T-helper 22 cell (primary cell): ENCODE measurements around the gene CPEB4.

Experiments
- DNase-seq: peaks from one replicate; pipeline ENCODE4 v3.0.0-alpha.2; 2020; ENCODE audit warnings: low read depth

CPEB4 gene

DNA sequence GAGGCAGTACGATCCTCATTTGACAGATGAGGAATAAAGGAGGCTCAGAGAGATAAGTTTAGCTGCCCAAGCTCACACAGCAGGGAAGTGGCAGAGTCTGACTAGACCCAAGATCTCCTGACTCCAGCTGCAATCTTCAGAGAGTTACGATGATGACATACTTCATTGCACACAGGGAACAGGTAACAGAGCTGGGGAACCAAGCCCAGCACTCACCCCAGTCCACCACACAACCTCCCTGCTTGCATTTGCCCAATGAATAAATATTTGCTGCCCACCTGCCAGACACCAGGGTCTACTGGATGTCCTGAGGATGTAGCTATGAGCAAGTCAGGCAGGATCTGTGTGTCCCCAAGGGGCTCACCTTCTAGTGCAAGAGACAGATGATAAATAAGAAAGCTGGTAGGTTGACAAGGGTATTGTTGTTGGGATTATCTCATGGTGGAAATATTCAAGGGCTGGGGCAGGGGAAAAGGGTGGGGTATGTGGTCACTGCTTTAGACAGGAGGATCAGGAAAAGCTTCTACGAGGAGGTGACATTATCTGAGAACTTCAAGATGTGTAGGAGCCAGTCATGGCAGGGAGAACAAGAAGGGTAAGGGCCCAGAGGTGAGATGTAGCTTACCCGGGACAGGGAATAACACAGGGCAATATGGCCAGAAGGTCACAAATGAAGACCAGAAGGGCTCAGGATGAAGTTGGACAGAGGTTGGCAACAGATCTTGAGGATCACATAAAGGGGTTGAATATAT lies 28.6 kb upstream of the CPEB4 start:
- no peak for DNase-seq

- DNase-seq: no peak
Measured at GRCh38 chr5:173862047-173862477, 26.1 kb upstream of the CPEB4 start.

GRCh38 chr5:173863359-173863758 lies 24.8 kb upstream of the CPEB4 start:
- no peak for DNase-seq

- no peak for DNase-seq
Measured at GRCh38 chr5:173864126-173865050, 23.8 kb upstream of the CPEB4 start.

- no peak for DNase-seq
Measured at GRCh38 chr5:173866243-173866857, 21.8 kb upstream of the CPEB4 start.

GRCh38 chr5:173866858-173867679 lies 21.1 kb upstream of the CPEB4 start:
- DNase-seq: no peak

GRCh38 chr5:173868096-173868880 lies 19.9 kb upstream of the CPEB4 start:
- DNase-seq: no peak

GRCh38 chr5:173869316-173869715 lies 18.8 kb upstream of the CPEB4 start:
- no peak for DNase-seq

DNA sequence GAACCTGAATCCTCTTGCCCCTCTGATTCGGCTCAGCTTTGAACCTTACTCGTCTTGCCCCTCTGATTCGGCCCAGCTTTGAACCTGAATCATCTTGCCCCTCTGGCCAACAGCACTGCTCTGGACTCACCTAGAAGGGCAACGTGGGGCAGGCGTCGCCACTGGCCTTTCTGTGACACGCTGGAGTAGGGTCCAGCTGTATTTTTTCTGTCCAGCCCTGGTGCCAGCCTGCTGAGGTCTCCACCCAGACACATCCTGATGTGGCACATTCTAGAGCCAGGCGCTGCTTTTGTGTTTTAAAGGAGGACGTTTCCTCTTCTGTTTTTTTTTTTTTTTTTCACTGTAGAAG lies 15.2 kb upstream of the CPEB4 start:
- DNase-seq: no peak

DNA sequence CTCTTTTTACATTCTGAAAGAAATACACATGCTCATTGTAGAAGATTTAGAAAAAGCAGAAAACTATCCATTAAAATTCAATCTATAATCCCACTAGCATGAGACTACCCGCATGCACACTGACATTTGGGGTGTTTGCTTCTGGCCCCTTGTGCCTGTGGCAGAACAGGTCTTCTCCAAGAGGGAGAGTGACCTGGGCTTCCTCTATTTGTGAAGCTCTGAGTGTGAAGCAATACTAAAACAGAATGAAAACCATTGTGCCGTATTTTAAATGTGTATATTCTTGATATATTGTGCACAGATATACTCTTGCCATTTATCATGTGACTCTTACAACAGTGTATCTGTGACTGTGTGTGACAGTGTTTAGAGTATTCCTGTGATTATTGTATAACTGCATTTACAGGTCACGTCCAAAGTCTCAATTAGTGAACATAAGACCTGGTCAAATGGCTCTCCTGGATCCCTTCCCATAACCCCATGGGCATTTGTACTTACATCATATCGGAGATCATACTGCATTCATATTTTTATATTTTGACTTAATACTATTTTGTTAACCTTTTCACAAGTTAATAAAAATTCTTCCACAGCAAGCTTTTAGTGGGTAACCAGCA lies 14.7 kb upstream of the CPEB4 start:
- no peak for DNase-seq

DNA sequence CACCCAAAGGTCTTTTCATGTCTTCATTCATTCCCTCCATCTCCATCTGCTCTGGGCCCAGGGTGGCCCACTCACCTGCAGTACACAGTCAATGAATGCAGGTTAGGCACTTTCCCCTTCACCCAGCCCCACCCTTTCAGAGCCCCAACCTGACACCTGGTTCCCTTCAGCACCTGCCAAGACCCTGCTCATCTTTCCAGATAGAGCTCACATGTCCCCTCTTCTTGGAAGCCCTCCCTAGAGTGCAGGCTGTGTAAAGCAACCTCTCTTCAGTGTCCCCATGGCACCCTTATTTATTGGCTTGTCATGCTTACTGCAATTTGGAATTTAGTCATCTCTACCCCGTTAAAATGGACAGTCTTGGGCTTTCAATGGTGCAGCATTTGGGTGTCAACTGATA lies 13.0 kb upstream of the CPEB4 start:
- no peak for DNase-seq

DNA sequence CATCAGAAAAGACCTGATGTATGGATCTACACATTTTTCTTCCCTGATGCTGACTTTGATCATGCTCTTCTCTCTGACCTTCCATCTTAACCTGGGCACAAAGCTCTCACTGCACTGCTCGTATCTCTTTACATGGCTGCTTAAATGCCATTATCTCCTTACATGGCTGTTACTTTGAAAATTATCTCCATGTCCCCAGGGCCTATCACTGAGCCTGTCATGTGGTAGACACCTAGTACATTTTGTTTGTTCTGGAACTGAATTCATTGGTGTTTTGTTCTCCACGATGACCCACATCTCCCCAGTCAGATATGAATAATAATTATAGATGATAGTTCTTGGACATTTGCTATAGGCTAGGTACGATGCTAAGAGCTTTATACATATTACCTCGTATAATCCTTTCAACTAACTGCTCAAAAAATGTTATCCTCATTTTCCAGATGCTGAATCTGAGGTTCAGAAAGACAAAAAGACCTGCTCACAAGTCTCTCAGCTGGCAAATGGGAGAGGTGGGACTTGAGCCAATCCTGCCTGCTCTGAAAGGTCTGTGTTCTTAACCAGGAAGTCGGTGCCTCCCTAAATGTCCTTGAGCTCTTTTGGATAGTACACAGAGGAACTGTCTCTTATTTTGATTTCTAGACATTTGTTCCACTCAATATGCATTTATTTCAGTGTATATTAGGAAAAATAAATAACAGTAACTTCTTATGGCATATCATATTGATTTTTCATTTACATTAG lies 9.8 kb upstream of the CPEB4 start:
- DNase-seq: no peak

DNA sequence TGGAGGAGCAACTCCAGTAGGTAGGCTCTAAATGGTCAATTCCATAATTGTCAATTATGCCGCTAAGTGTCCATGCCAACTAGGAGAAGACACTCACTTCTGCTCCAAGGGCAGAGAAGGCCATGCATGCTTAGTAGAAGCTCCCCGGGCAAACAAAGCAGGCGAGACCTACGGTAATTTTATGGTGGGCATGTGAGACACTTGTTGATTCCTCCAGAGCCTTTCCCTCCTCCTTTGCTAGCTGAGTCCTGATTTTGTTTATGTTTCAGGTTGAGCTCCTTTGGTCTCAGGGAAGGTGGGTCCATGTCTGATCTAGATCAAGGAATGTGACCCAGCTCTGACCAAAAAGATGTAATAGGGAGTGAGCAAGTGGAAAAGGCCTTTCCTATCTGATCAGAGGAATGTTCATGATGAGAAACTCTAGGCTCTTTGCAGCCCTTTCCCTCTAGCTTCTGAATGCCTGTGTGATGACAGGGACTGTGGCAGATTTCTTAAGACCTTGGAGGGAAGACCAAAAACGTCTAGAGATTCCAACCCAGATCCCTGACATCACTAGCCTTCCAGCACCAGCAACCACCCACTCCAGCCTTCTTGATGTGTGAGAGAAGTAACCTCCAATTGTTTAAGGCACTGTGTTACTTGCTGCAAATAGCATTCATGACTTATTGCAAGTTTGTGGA lies 7.7 kb upstream of the CPEB4 start:
- no peak for DNase-seq

GRCh38 chr5:173881811-173882575 lies 6.2 kb upstream of the CPEB4 start:
- no peak for DNase-seq

GRCh38 chr5:173882632-173883031 lies 5.5 kb upstream of the CPEB4 start:
- DNase-seq: no peak

DNA sequence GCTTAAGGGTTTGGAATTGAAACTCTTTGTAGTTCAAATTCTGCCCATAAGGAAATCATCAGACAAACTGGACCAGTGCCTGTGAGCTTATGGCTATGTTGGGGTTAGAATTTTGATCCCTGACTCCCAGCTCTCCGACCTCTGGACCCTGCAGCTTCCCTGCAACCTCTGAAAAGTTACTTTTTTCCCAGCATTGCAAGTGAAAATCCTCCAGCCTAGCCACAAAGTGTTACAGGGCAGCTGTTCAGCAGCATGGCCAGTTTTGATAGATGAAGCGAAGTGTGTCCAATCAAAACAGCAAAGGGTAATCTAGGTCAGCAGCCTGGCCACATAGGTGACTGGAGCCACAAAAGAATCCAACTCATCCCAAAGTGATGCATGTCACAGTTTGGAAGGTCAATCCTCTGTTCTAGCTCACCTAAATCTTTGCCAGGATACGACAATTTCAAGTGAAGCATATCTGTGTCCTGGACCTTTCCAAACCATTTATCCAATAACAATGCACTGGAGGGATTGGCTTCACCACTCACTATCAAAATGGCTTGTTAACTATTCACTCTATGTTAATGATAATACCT lies 4.7 kb upstream of the CPEB4 start:
- DNase-seq: no peak

GRCh38 chr5:173884402-173885053 lies 3.6 kb upstream of the CPEB4 start:
- DNase-seq: peak; percentile 57

- no peak for DNase-seq
Measured at GRCh38 chr5:173885054-173885443, 3.1 kb upstream of the CPEB4 start.
